ENCODE data around the gene RPL36.

RPL36 gene

DNA sequence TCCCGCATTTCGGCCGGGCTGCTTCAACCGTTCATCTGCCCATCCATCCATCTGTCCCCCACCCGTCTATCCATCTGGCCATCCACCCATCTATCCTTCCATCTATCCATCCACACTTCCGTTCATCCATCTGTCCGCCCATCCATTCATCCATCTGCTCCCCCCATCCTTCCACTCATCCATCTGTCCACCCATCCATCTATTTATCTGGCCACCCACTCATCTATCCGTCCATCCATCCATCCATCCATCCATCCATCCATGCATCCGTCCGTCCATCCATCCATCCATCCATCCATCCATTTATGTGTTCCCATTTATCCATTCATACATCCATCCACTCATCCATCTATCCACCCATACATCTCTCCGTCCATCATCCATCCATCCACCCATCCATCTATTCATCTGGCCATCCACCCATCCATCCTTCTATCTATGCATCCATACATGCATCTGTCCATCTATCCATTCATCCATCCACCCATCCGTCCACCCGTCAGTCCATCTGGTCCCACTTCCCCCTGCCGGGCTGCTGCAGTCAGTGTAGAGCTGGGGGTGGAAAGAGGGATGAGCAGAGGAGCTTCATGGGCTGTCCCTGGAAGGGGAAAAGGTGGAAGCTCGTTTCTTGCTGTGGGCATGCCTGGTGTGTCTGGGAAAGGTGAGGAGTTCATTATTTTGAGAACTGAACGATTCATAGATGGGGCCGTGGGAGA lies 8.5 kb upstream of the RPL36 start:
- no peak for TF ChIP-seq CTCF (IDR thresholded peaks at IDR 0.05; ENCODE audit: low read depth, low read length)
- peak overlapping the region; percentile 96 to 99 for H3K4me3 ChIP-seq (replicated peaks in 1 of 2; ENCODE audit: low read depth in 2 of 2, low read length in 2 of 2)
- no peak for DNase-seq (ENCODE audit: low read depth in 2 of 2)

GRCh38 chr19:5682107-5682482 lies 8.0 kb upstream of the RPL36 start:
- no peak for DNase-seq (ENCODE audit: low read depth in 2 of 2)
- no peak overlapping the region for H3K4me3 ChIP-seq (replicated peaks in 1 of 2; ENCODE audit: low read depth in 2 of 2, low read length in 2 of 2)
- TF ChIP-seq CTCF (IDR thresholded peaks at IDR 0.05; ENCODE audit: low read depth, low read length): no peak

DNA sequence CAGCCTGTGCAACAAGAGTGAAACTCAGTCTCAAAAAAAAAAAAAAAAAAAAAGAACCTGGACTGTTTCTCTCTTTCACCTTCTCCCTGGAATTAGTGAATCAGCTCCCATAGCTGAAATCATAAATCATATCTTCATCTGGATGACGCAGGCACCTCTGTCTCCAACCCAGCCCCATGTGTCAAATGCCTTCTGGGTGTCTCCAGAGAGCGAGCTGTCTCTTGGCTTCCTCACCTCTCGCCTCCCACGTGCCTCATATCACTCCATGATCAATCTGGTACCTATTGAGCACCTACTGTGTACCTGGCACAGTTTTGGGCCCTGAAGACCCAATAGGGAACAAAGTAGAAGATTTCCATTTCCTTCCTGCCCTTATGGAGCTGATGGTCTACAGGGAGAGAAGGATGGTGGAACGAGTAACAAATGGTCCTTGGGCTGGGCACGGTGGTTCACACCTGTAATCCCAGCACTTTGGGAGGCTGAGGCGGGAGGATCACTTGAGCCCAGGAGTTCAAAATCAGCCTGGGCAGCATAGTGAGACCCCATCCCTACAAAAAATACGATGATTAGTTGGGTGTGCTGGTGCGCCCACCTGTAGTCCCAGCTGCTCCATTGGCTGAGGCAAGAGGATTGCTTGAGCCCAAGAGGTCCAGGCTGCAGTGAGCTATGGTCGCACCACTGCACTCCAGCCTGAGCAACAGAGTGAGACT lies 6.8 kb upstream of the RPL36 start:
- TF ChIP-seq CTCF (IDR thresholded peaks at IDR 0.05; ENCODE audit: low read depth, low read length): no peak
- no peak overlapping the region for H3K4me3 ChIP-seq (replicated peaks in 1 of 2; ENCODE audit: low read depth in 2 of 2, low read length in 2 of 2)
- DNase-seq (ENCODE audit: low read depth in 2 of 2): no peak

GRCh38 chr19:5684694-5685430 lies 5.2 kb upstream of the RPL36 start:
- no peak for TF ChIP-seq CTCF (IDR thresholded peaks at IDR 0.05; ENCODE audit: low read depth, low read length)
- no peak for DNase-seq (ENCODE audit: low read depth in 2 of 2)
- no peak overlapping the region for H3K4me3 ChIP-seq (replicated peaks in 1 of 2; ENCODE audit: low read depth in 2 of 2, low read length in 2 of 2)

DNA sequence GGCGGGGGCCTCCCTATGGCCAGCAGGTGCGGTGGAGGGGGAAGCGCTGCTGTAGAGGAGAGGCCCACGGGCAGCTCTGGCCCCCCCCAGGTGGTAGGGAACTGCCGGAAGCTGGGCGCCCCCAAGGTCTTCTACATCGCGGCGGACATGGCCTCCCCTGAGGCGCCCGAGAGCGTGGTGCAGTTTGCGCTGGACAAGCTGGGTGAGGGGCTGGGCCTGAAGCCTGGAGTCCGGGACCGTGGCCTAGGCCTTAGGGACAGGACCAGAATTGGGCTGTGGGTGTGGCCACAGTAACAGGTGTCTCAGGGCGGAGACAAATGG lies 3.8 kb upstream of the RPL36 start:
- no peak for TF ChIP-seq CTCF (IDR thresholded peaks at IDR 0.05; ENCODE audit: low read depth, low read length)
- no peak overlapping the region for H3K4me3 ChIP-seq (replicated peaks in 1 of 2; ENCODE audit: low read depth in 2 of 2, low read length in 2 of 2)
- no peak for DNase-seq (ENCODE audit: low read depth in 2 of 2)

- TF ChIP-seq CTCF (IDR thresholded peaks at IDR 0.05; ENCODE audit: low read depth, low read length): peak; percentile 83
- peak overlapping the region; percentile 51 to 60 for H3K4me3 ChIP-seq (replicated peaks in 1 of 2; ENCODE audit: low read depth in 2 of 2, low read length in 2 of 2)
- peak; percentile 96 for DNase-seq (ENCODE audit: low read depth in 2 of 2)
Measured at GRCh38 chr19:5686647-5687359, 3.3 kb upstream of the RPL36 start.
